ENCODE results near the gene C10orf90.

The C10orf90 gene

DNA sequence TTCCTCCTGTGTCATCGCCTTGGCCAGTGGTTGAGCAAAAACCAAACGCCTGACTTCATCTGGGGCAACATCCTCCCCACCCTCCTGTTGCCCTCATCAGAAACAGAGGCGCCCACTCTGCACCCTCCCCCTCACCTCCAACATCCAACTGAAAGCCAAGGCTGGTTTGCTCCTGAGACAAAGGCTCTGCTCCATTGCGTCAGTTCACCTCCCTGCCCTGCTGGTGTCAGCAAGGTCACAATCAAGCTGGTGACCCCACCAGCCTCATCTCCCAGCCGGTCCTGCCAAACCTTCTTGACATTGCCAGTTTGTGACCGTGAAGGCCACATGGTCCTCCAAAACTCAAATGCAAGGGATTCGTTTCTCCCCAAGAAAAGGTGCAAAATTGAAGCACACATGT is 150.5 kb downstream of the C10orf90 start (continued):
- TF ChIP-seq ZNF549 (tag by site-specific recombination; IDR thresholded peaks at IDR 0.05) (no peak), SCRT1 (tag by site-specific recombination; IDR thresholded peaks at IDR 0.05; ENCODE audit: borderline replicate concordance) (no peak), ZNF544 (tag by site-specific recombination; IDR thresholded peaks at IDR 0.05) (no peak), ZNF660 (tag by site-specific recombination; IDR thresholded peaks at IDR 0.05) (no peak), ZNF423 (tag by site-specific recombination; IDR thresholded peaks at IDR 0.05) (no peak)

DNA sequence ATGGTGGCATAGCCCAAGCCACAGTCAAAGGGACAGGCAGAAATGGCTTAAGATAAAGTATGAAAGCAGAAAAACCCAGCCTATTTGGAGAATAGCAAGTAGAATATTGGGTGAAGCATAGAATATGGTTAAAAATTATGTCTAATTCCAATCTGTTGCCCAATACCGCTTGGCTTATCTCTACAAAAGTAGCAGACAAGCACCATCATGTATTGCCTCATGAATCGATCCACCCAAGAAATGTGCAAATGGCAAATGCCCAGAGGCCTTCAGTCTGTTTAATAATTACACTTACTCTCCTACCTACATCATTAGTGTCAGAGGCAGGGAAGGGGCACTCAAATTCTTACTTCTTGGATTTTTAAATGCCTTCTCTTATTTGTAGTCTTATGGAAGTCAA is 151.3 kb downstream of the C10orf90 start:
- Histone ChIP-seq H3K27ac (ENCODE audit: extremely low read depth, low read depth, low read length) (no peak overlapping the region), H3K4me1 (ENCODE audit: control insufficient read depth, insufficient read depth, low read length) (no peaks in the 10 kb centered on the region), H3K9me3 (ENCODE audit: control insufficient read depth, insufficient read depth, low read depth, low read length) (no peaks in the 10 kb centered on the region), H3K36me3 (ENCODE audit: control insufficient read depth in 2 of 2, insufficient read depth in 1 of 2, low read length in 2 of 2) (no peaks in the 10 kb centered on the region), H3K4me3 (ENCODE audit: low read depth, low read length) (no peak overlapping the region)
- CTCF ChIA-PET: no interaction called here
- POLR2A ChIA-PET: no interaction called here
- TF ChIP-seq ZBTB21 (tag by site-specific recombination; IDR thresholded peaks at IDR 0.05) (no peak), ZBTB20 (tag by site-specific recombination; IDR thresholded peaks at IDR 0.05) (no peak), ZFHX2 (tag by site-specific recombination; conservative IDR thresholded peaks at IDR 0.05) (no peak), ZFP37 (tag by site-specific recombination; IDR thresholded peaks at IDR 0.05) (no peak), ZBTB8A (tag by site-specific recombination; IDR thresholded peaks at IDR 0.05) (no peak), ZNF610 (tag by site-specific recombination; IDR thresholded peaks at IDR 0.05; ENCODE audit: borderline replicate concordance) (no peak)
- TF ChIP-seq, protein P1, sequence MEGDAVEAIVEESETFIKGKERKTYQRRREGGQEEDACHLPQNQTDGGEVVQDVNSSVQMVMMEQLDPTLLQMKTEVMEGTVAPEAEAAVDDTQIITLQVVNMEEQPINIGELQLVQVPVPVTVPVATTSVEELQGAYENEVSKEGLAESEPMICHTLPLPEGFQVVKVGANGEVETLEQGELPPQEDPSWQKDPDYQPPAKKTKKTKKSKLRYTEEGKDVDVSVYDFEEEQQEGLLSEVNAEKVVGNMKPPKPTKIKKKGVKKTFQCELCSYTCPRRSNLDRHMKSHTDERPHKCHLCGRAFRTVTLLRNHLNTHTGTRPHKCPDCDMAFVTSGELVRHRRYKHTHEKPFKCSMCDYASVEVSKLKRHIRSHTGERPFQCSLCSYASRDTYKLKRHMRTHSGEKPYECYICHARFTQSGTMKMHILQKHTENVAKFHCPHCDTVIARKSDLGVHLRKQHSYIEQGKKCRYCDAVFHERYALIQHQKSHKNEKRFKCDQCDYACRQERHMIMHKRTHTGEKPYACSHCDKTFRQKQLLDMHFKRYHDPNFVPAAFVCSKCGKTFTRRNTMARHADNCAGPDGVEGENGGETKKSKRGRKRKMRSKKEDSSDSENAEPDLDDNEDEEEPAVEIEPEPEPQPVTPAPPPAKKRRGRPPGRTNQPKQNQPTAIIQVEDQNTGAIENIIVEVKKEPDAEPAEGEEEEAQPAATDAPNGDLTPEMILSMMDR (tag by site-specific recombination; IDR thresholded peaks at IDR 0.05): no peak

DNA sequence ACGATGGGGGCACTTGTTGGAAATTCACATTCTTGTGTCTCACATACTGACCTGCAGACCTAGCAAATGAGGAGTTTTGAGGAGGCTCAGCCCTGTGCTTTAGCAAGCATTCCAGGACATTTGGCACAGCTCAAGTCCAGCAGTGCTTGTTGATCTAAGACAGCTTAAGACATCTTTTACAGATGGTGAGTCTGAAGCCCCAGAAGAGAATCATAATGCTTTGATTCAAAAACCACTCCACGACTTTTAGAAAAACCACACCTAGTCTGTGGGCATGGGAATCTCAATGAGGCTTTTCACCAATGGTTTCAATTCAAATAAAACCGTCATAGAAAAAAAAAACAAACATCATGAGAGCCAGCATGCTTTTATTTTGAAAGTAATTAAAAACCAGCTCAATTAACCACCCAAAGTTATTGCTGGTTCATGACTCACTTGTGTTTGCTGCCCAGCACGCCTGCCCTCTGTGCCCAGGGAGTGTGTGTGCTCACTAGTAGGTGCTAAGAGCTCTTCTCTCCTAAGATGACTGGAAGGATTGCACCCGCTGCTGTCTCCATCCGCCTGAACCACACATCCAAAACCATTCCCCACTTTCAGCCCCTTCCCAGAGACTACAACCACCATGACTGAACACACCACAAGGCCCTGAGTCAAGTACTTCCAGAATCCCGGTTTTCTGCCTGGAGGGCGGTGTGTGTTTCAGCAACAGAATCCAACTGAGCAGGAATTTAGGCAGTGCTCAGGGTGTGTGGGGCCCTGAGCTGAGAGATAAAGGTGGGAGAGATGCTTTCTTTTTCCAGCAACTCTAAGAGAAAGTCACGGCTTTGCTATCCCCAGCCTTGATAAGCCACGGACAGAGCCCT is 152.0 kb downstream of the C10orf90 start:
- ChIA-PET CTCF (no interaction called here), POLR2A (no interaction called here)
- Histone ChIP-seq H3K27ac (ENCODE audit: extremely low read depth, low read depth, low read length) (no peak overlapping the region), H3K4me3 (ENCODE audit: low read depth, low read length) (no peak overlapping the region), H3K36me3 (ENCODE audit: control insufficient read depth in 2 of 2, insufficient read depth in 1 of 2, low read length in 2 of 2) (no peaks in the 10 kb centered on the region), H3K9me3 (ENCODE audit: control insufficient read depth, insufficient read depth, low read depth, low read length) (no peaks in the 10 kb centered on the region), H3K4me1 (ENCODE audit: control insufficient read depth, insufficient read depth, low read length) (no peaks in the 10 kb centered on the region)
- TF ChIP-seq ZXDB (tag by site-specific recombination; IDR thresholded peaks at IDR 0.05) (no peak), ZNF350 (tag by site-specific recombination; IDR thresholded peaks at IDR 0.05) (no peak), ZNF747 (tag by site-specific recombination; IDR thresholded peaks at IDR 0.05) (no peak), SP3 (tag by site-specific recombination; IDR thresholded peaks at IDR 0.05) (no peak)

DNA sequence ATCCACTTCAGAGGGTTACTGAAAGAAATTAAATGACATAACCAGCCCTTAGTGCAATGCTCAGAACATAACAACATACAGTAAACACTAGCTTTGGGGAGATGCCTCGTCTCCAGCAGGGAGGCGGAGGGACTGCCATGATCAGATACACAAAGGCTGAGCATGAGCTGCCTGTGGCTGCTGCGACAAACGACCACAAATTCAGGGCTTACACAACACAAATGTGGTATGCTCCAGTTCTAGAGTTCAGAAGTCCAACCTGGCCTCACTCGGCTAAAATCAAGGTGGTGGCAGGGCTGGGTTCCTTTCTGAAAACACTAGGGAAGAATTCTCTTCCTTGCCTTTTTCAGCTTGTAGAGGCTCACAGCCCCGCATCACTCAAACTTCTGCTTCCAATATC is 154.0 kb downstream of the C10orf90 start:
- Histone ChIP-seq H3K4me1 (ENCODE audit: control insufficient read depth, insufficient read depth, low read length) (no peaks in the 10 kb centered on the region), H3K4me3 (ENCODE audit: low read depth, low read length) (no peak overlapping the region), H3K27ac (ENCODE audit: extremely low read depth, low read depth, low read length) (no peak overlapping the region), H3K36me3 (ENCODE audit: control insufficient read depth in 2 of 2, insufficient read depth in 1 of 2, low read length in 2 of 2) (no peaks in the 10 kb centered on the region), H3K9me3 (ENCODE audit: control insufficient read depth, insufficient read depth, low read depth, low read length) (no peaks in the 10 kb centered on the region)
- TF ChIP-seq ZNF701 (tag by site-specific recombination; IDR thresholded peaks at IDR 0.05) (no peak), ZNF747 (tag by site-specific recombination; IDR thresholded peaks at IDR 0.05) (no peak), KLF8 (tag by site-specific recombination; IDR thresholded peaks at IDR 0.05) (no peak)
- ChIA-PET CTCF (no interaction called here), POLR2A (no interaction called here)

All from HEK293 (cell line).